Subcutaneous abdominal adipose tissue (tissue), 5 donors: ENCODE measurements around the gene GNAS-AS1.

Experiments used
- H3K27ac ChIP-seq: one replicate; pipeline ENCODE4 v1.7.0; 2013; ENCODE audit warnings: low read depth, mild to moderate bottlenecking, inconsistent platforms, low read length, moderate library complexity
- H3K27me3 ChIP-seq, 5 donors: one replicate each; pipeline ENCODE4 v1.7.0; 2013; ENCODE audit warnings: low read length in 5 of 5, inconsistent platforms in 1 of 5; ENCODE audit not compliant: control insufficient read depth in 5 of 5, insufficient read depth in 4 of 5
- H3K36me3 ChIP-seq, 5 donors: one replicate each; pipeline ENCODE4 v1.7.0; 2013; ENCODE audit warnings: low read length in 5 of 5; ENCODE audit not compliant: control insufficient read depth in 5 of 5, insufficient read depth in 5 of 5
- H3K4me1 ChIP-seq, 5 donors: one replicate each; pipeline ENCODE4 v1.7.0; 2013; ENCODE audit warnings: low read length in 5 of 5, mild to moderate bottlenecking in 3 of 5, moderate library complexity in 1 of 5; ENCODE audit not compliant: control insufficient read depth in 5 of 5, insufficient read depth in 5 of 5
- H3K4me3 ChIP-seq, 5 donors: one replicate each; pipeline ENCODE4 v1.7.0; 2013; ENCODE audit warnings: low read length in 5 of 5, low read depth in 1 of 5
- H3K9ac ChIP-seq, 5 donors: one replicate each; pipeline ENCODE4 v1.7.0; 2013; ENCODE audit warnings: low read length in 5 of 5, mild to moderate bottlenecking in 4 of 5, moderate library complexity in 3 of 5
- H3K9me3 ChIP-seq, 5 donors: one replicate each; pipeline ENCODE4 v1.7.0; 2013; ENCODE audit warnings: low read length in 5 of 5; ENCODE audit not compliant: control insufficient read depth in 5 of 5
- donor health status: healthy.
- donor health status: healthy.
- donor health status: healthy.
- donor health status: healthy.
- donor health status: healthy.

Gene GNAS-AS1

DNA sequence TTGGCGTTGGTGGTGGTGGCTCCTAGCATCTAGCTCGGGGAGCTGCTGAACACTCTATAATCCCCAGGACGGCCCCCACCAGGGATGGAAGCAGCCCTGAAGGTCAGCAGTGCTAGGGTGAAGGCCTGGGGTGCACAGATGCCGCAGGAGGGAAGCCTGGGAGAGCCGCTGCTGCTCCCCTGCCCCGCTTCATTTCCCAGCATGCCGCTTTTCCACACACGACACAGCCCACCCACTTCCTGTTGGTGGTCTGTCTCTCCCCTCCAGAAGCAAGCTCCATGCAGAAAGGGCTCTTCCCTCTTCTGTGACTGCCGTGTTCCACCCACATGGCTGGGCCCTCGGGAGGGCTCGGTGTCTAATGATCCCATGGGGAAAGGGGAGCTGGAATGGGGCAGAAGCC is 35.3 kb downstream of the GNAS-AS1 start:
- no peak overlapping the region for H3K9ac ChIP-seq
- H3K4me3 ChIP-seq = no peak overlapping the region
- no peaks in the 10 kb centered on the region for H3K36me3 ChIP-seq
- H3K27ac ChIP-seq = no peak overlapping the region
- peaks cover 3 to 22% (median 10%) of the 10 kb centered on the region in 5 donors for H3K27me3 ChIP-seq
- H3K9me3 ChIP-seq = peaks cover 0 to 2% (median 0%) of the 10 kb centered on the region in 5 donors
- no peaks in the 10 kb centered on the region for H3K4me1 ChIP-seq

DNA sequence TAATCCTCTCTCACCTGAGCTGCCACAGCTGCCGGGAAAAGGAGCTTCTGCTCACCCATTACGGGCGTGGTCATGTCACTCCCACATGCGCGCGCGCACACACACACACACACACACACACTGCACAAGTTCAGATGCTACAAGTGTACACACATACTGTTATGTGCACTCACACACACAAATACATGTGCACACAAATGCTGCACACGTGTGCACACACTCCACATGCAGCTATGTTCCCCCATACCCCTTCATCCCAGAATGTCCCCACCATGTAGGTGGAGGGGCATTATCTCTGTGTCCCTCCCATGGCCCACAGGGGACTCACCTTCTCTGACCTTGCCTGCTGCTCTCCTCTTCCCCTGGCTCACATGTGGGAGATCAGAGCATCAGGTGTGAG is 37.3 kb downstream of the GNAS-AS1 start:
- H3K27me3 ChIP-seq = peaks cover 3 to 29% (median 14%) of the 10 kb centered on the region in 5 donors
- H3K4me1 ChIP-seq = no peaks in the 10 kb centered on the region
- H3K9ac ChIP-seq = no peak overlapping the region

DNA sequence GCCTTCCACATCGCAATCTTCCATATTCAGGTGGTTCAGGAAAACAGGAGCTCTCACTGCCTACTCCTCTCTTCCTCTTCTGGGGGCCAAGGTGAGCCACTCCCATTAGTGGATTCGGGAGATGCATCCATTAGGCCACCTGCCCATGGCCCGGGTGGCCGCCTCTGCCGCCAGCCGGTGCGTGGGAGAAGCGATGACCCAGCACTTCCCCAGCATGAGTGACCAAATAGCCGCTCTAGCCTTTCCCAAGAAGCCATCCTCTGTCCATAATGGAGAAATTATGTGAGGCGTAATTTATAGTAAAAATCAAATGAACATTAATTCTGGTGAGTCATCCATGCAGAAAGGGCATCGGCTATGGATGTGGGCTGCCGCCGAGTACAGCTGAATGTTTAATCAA is 39.4 kb downstream of the GNAS-AS1 start:
- no peak overlapping the region for H3K27ac ChIP-seq
- peaks cover 3 to 26% (median 11%) of the 10 kb centered on the region in 5 donors for H3K27me3 ChIP-seq
- H3K9ac ChIP-seq = no peak overlapping the region
- no peaks in the 10 kb centered on the region for H3K4me1 ChIP-seq
- no peak overlapping the region for H3K4me3 ChIP-seq
- H3K9me3 ChIP-seq = peaks cover 0 to 2% (median 0%) of the 10 kb centered on the region in 5 donors
- no peaks in the 10 kb centered on the region for H3K36me3 ChIP-seq

More for the DNA sequence above, 37.3 kb downstream of the GNAS-AS1 start:
- Histone ChIP-seq H3K9me3 (peaks cover 0 to 2% (median 0%) of the 10 kb centered on the region in 5 donors), H3K36me3 (no peaks in the 10 kb centered on the region), H3K27ac (no peak overlapping the region), H3K4me3 (no peak overlapping the region)

DNA sequence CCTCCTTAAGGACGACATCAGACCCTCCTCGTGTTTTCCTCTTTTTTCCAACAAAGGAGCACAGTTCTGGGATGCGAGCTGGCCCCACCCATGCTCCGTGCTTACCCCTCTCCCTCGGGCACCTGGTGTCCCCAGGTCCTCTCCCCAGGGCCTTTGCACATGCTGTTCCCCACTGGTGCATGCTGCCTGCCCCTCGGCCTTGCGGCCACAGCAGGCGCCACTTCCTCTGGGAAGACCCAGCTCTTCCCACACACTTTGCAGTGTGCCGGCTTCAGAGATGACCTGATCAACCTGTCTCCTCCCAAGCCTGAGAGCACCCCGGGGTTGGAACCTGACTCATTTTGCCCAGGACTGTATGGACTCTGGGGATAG is 39.8 kb downstream of the GNAS-AS1 start:
- H3K27ac ChIP-seq = no peak overlapping the region
- H3K9ac ChIP-seq = no peak overlapping the region
- H3K4me1 ChIP-seq = no peaks in the 10 kb centered on the region
- no peak overlapping the region for H3K4me3 ChIP-seq
- no peaks in the 10 kb centered on the region for H3K36me3 ChIP-seq
- peaks cover 0 to 2% (median 0%) of the 10 kb centered on the region in 5 donors for H3K9me3 ChIP-seq
- peaks cover 3 to 26% (median 11%) of the 10 kb centered on the region in 5 donors for H3K27me3 ChIP-seq

DNA sequence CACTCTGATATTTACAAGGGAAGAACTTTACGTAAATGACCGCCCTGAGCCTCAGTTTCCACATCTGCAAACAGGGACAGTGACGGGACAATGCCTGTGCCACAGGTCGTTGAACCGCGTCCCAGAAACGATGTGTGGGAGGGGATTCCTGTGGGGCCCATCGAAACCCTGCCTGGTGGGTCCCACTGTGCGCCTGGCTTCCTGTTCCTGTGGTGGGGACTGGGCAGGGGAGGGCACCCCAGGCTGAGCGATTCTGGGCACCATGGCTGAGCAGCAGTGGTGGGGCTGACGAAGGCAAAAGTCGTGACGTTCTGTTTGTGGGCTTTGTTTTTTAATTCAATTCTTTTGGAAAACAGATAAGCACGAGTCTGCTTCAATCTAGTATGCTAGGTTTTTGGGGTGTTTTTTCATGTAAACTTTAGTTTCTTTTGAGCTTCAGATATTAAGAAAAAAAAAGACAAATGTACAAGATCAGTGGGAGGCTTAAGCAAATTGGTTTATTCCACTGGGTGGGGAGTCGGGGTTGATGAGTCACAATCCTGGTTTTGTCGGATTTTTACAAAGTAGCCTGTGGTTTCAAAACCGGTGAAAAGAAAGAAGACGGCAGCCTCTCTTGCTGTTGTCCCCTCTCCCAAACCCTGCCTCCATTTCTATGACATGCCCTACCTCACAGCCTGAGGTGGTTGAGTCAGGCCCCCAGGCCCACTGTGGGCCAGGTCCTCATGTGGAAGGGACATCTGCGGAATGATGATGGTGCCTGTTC is 40.4 kb downstream of the GNAS-AS1 start:
- H3K4me3 ChIP-seq = no peak overlapping the region
- no peak overlapping the region for H3K27ac ChIP-seq
- H3K36me3 ChIP-seq = no peaks in the 10 kb centered on the region
- no peaks in the 10 kb centered on the region for H3K4me1 ChIP-seq
- H3K9me3 ChIP-seq = peaks cover 0 to 2% (median 0%) of the 10 kb centered on the region in 5 donors
- no peak overlapping the region for H3K9ac ChIP-seq
- H3K27me3 ChIP-seq = peaks cover 3 to 23% (median 11%) of the 10 kb centered on the region in 5 donors

DNA sequence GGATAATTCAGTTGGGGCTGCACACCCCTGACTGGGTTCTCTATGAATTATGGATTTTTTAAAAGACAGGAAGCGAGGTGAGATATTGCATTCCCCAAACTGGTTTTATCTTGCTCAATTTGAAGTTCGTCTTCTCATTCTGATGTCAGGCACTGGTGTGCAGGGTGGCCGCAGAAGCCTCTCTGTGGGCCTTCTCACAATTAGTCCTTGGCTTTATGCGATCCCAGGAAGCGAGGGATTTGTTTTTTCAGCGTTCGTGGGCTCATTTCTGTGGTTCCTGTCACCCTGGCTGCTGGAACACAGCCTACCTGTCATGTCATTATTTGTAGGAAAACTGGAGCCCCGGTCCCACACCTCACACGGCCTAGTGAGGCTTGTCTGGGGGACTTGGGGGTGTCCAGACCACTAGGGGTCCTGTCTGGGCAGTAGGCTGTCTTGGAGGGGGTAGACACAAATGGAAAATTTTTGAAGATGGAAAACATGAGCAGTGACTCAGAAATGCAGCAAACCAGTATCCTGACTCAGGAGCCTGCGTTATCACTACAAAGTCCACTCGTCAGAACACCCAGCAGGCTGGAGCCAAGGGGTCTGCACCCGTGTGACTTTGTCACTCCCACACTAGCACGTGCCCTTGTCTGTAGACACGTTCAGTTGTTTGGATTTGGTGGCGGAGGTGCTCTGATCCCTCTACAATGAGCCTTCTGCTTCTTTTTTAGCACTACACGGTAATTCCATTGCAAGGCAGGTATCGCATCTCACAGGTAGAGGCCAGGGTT is 42.2 kb downstream of the GNAS-AS1 start:
- no peaks in the 10 kb centered on the region for H3K36me3 ChIP-seq
- no peak overlapping the region for H3K27ac ChIP-seq
- H3K27me3 ChIP-seq = peaks cover 3 to 30% (median 17%) of the 10 kb centered on the region in 5 donors
- no peak overlapping the region for H3K4me3 ChIP-seq
- H3K9ac ChIP-seq = no peak overlapping the region
- peaks cover 0 to 2% (median 0%) of the 10 kb centered on the region in 5 donors for H3K9me3 ChIP-seq
- H3K4me1 ChIP-seq = no peaks in the 10 kb centered on the region

DNA sequence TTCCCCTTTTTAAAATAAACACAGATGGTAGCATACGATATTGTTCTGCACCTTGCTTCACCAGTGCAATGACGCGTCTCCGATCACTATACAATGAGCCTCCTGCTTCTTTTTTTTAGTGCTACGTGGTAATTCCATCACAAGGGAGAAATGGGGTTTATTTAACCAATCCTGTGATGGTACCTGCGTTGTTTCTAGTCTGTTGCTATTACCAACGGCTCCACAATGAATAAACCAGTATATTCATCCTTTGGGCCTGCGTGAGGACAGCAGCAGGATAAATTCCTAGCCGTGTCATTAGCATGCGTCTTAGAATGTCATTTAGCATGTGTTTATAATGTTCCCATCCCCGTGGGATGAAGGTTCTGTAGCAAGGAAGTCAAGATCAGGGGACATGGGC is 42.9 kb downstream of the GNAS-AS1 start:
- Histone ChIP-seq H3K36me3 (no peaks in the 10 kb centered on the region), H3K27ac (no peak overlapping the region), H3K27me3 (peaks cover 0 to 26% (median 17%) of the 10 kb centered on the region in 5 donors)

DNA sequence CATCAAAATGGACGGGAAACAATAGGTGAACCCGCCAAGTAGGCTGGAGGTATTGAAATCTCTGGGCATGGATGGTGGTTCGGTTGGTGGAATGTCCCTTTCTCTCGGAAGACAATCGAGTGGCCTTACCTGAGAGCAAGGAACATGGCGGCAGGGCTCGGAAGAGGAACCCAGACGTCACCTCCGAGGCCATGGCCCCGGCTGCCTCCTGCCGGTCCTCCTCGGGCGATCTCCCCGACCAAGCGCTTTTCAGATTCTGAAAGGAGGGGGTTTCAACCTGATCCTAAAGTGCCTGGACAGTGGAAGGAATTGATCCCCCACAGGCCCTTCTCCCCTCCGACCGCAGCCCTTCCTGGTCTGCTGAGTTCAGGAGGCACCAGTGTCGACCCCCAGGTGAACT is 47.2 kb downstream of the GNAS-AS1 start:
- Histone ChIP-seq H3K36me3 (no peaks in the 10 kb centered on the region), H3K4me1 (no peaks in the 10 kb centered on the region), H3K9ac (no peak overlapping the region), H3K4me3 (no peak overlapping the region), H3K9me3 (no peaks in the 10 kb centered on the region), H3K27me3 (peaks cover 0 to 13% (median 8%) of the 10 kb centered on the region in 5 donors), H3K27ac (no peak overlapping the region)

More for the DNA sequence above, 42.9 kb downstream of the GNAS-AS1 start:
- Histone ChIP-seq H3K4me3 (no peak overlapping the region), H3K9me3 (peaks cover 0 to 2% (median 0%) of the 10 kb centered on the region in 5 donors), H3K9ac (no peak overlapping the region), H3K4me1 (no peaks in the 10 kb centered on the region)

DNA sequence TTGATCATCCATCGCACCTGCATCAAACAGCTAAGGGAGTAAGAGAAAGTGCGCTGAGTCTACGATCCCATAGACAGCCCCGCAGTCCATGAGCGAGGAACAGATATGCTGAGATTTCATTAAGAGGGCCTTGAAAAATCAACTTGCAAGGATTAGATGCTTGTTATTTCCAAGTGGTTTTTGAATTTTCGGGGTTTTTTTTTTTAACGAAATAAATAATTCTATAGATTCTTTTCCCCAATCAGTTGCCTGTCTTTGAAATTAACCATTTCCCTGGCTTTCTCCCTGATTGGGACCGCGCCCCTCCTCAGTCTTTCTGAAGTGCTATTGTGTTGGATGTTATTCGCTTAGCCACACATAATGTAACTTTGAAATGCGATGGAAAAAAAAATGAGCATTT is 48.6 kb downstream of the GNAS-AS1 start:
- Histone ChIP-seq H3K9ac (no peak overlapping the region), H3K4me3 (no peak overlapping the region), H3K9me3 (no peaks in the 10 kb centered on the region), H3K27ac (no peak overlapping the region), H3K4me1 (no peaks in the 10 kb centered on the region), H3K27me3 (peaks cover 0 to 13% (median 11%) of the 10 kb centered on the region in 5 donors), H3K36me3 (no peaks in the 10 kb centered on the region)
